HUES6 (cell line): Measurements from ENCODE around the gene RPRD2.

Experiments used
- H3K27ac ChIP-seq: 2 replicates; pipeline ENCODE4 v1.7.0; 2013; ENCODE audit warnings: low read depth, mild to moderate bottlenecking, low read length, inconsistent platforms
- H3K27me3 ChIP-seq: 2 replicates; pipeline ENCODE4 v1.6.1; 2013; ENCODE audit warnings: low read length; ENCODE audit not compliant: control insufficient read depth, insufficient read depth
- H3K36me3 ChIP-seq: 2 replicates; pipeline ENCODE4 v1.6.1; 2013; ENCODE audit warnings: low read length; ENCODE audit not compliant: control insufficient read depth, insufficient read depth
- H3K4me1 ChIP-seq: 2 replicates; pipeline ENCODE4 v1.6.1; 2013; ENCODE audit warnings: low read length; ENCODE audit not compliant: control insufficient read depth, insufficient read depth
- H3K4me3 ChIP-seq: 2 replicates; pipeline ENCODE4 v1.5.1; 2013; ENCODE audit warnings: low read depth, low read length
- H3K9ac ChIP-seq: one replicate; pipeline ENCODE4 v1.6.1; 2013; ENCODE audit warnings: mild to moderate bottlenecking, low read length
- H3K9me3 ChIP-seq: 2 replicates; pipeline ENCODE4 v1.6.1; 2013; ENCODE audit warnings: low read depth, low read length; ENCODE audit not compliant: control insufficient read depth, insufficient read depth

RPRD2 gene

DNA sequence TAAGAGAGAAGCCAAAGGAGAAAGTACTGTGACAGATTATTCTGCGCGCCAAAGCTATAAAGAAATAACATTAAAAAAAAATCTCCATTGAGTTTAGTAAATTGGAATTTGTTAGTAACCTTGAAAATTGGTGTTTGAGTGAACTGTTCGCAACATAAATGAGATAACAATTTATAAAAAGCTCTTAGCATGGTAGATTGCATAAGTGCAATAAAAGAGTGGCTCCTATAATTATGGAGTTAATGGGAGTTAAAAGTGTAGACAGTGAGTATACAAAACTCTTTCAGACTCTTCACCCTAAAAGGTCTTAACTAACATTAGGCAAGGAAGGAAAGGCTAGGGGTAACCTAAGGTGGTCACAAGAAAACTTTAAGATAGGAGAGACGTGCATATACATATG, 50.6 kb downstream of the RPRD2 start:
- no peaks in the 10 kb centered on the region for H3K9me3 ChIP-seq
- H3K9ac ChIP-seq, result no peak overlapping the region
- no peak overlapping the region for H3K27ac ChIP-seq
- H3K36me3 ChIP-seq, result peaks cover 13% of the 10 kb centered on the region; the same call in 1 of the 2 replicates
- no peaks in the 10 kb centered on the region for H3K4me1 ChIP-seq
- no peak overlapping the region for H3K4me3 ChIP-seq
- no peaks in the 10 kb centered on the region for H3K27me3 ChIP-seq

GRCh38 chr1:150415800-150416199, 51.9 kb downstream of the RPRD2 start:
- no peak overlapping the region for H3K27ac ChIP-seq
- H3K36me3 ChIP-seq, result peaks cover 19% of the 10 kb centered on the region
- H3K27me3 ChIP-seq, result no peaks in the 10 kb centered on the region
- no peak overlapping the region for H3K4me3 ChIP-seq
- H3K9me3 ChIP-seq, result no peaks in the 10 kb centered on the region
- no peak overlapping the region for H3K9ac ChIP-seq
- no peaks in the 10 kb centered on the region for H3K4me1 ChIP-seq

DNA sequence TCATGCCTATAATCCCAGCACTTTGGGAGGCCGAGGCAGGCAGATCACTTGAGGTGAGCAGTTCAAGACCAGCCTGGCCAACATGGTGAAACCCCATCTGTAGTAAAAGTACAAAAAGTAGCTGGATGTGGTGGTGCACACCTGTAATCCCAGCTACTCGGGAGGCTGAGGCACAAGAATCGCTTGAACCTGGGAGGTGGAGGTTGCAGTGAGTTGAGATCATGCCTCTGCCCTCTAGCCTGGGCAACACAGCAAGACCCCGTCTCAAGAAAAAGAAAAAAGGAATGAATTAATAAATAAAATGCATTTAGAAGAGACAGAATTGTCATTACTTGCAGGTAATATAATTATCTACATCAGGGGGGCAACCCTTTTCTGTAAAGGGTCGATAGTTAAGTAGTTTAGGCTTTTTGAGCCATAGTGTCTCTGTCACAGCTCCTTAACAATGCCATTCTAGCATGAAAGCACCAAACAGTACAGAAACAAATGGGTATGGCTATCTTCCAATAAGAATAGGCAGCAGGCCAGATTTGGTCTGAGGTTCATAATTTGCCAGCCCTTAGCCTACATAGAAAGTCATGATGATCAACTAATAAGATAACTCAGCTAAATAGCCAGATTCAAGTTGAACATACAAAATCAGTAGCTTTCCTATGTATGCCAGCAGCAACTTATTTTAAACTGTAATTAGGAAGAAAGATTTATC, 56.8 kb downstream of the RPRD2 start:
- H3K4me1 ChIP-seq, result no peaks in the 10 kb centered on the region
- H3K36me3 ChIP-seq, result peaks cover 21% of the 10 kb centered on the region
- no peak overlapping the region for H3K27ac ChIP-seq
- H3K4me3 ChIP-seq, result no peak overlapping the region
- H3K9ac ChIP-seq, result no peak overlapping the region
- H3K9me3 ChIP-seq, result no peaks in the 10 kb centered on the region
- no peaks in the 10 kb centered on the region for H3K27me3 ChIP-seq

DNA sequence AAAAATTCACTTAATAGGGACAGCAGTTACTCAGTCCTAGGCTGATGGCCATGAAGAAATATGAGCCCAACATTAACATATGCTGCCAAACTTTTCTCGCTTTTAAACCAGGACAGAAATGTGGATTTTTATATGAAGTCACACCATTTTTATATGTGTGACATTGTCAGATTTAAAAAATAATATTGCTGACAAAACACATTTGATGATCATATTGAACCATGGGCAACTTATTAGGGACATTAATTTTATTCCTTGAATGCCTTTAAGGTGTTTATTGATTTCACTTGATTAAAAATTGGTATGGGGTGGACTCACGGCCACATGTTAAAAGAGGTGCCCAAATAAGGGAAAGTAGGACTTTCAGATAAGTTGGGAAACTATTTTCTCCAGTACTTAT, 58.6 kb downstream of the RPRD2 start:
- Histone ChIP-seq H3K27me3 (no peaks in the 10 kb centered on the region), H3K4me3 (no peak overlapping the region), H3K9ac (no peak overlapping the region), H3K4me1 (no peaks in the 10 kb centered on the region), H3K9me3 (no peaks in the 10 kb centered on the region), H3K36me3 (peaks cover 23% of the 10 kb centered on the region), H3K27ac (no peak overlapping the region)

GRCh38 chr1:150429805-150430204, 65.9 kb downstream of the RPRD2 start:
- Histone ChIP-seq H3K9me3 (no peaks in the 10 kb centered on the region), H3K27ac (no peak overlapping the region), H3K4me1 (0 out of 2 replicates have a peak, but pooled peaks cover 6% of the 10 kb centered on the region), H3K27me3 (no peaks in the 10 kb centered on the region), H3K9ac (no peak overlapping the region), H3K36me3 (peaks cover 5% of the 10 kb centered on the region), H3K4me3 (no peak overlapping the region)

GRCh38 chr1:150441121-150441520, 77.2 kb downstream of the RPRD2 start:
- Histone ChIP-seq H3K27ac (no peak overlapping the region), H3K27me3 (no peaks in the 10 kb centered on the region), H3K9me3 (no peaks in the 10 kb centered on the region), H3K9ac (no peak overlapping the region), H3K4me3 (no peak overlapping the region), H3K4me1 (no peaks in the 10 kb centered on the region), H3K36me3 (peaks cover 44% of the 10 kb centered on the region)

DNA sequence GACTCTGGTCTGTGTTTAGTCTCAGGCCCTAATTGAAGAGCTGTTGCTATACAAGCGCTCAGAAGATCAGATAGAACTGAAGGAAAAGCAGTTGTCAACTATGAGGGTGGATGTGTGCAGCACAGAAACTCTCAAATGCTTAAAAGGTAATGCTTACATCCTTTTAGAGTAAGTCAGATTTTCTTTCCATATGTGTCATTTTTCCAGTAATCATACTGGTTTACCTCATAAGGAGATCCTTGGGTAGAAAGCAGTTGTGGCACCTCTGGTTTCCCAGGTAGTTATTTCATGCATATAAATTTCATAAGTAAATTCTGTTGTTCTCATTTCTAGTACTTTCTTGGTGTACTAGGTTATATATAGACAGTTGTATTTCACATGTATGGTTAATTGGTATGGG, 80.3 kb downstream of the RPRD2 start:
- H3K27ac ChIP-seq, result no peak overlapping the region
- H3K4me1 ChIP-seq, result no peaks in the 10 kb centered on the region
- H3K9ac ChIP-seq, result no peak overlapping the region
- no peak overlapping the region for H3K4me3 ChIP-seq
- no peaks in the 10 kb centered on the region for H3K27me3 ChIP-seq
- no peaks in the 10 kb centered on the region for H3K9me3 ChIP-seq
- peaks cover 66% of the 10 kb centered on the region for H3K36me3 ChIP-seq

DNA sequence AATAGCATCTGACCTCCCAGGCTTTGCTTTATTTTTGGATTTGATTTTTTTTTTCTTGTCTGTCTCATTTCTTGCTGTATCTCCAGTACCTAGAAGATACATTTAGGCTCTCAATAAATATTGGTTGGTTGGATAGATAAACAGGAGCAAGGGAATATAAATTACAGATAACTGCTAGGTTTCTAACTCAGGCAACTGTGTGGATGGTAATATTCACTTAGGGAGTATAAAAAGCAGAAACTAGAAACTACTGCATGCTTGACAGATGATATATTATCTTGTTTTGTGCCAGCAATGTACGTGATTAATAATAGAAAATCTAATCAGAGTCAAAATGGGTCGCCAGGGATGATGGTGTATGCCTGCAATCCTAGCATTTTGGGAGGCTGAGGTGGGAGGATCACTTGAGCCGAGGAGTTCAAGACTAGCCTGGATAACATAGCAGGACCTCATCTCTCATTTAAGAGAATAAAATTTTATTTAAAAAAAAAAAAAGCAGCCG, 92.2 kb downstream of the RPRD2 start:
- H3K4me1 ChIP-seq, result no peaks in the 10 kb centered on the region
- H3K4me3 ChIP-seq, result no peak overlapping the region
- no peaks in the 10 kb centered on the region for H3K9me3 ChIP-seq
- H3K9ac ChIP-seq, result no peak overlapping the region
- H3K27ac ChIP-seq, result no peak overlapping the region
- H3K27me3 ChIP-seq, result no peaks in the 10 kb centered on the region
- peaks cover 47% of the 10 kb centered on the region for H3K36me3 ChIP-seq

DNA sequence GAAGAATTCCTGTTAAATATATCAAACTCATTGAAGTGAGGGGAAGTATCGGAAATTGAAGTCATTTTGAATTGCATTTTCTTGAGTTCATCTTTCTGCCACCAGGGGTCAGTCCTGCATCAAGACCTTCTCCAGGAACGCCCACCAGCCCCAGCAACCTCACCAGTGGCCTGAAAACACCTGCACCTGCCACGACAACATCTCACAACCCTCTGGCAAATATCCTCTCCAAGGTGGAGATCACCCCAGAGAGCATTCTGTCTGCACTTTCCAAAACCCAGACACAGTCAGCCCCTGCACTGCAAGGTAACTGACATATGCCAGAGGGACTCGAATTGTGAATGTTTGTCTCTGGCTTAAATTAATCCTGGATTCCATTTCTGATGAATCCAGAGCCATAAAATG, 100.5 kb downstream of the RPRD2 start:
- no peak overlapping the region for H3K9ac ChIP-seq
- H3K27me3 ChIP-seq, result no peaks in the 10 kb centered on the region
- H3K4me3 ChIP-seq, result no peak overlapping the region
- peaks cover 47% of the 10 kb centered on the region for H3K36me3 ChIP-seq
- H3K27ac ChIP-seq, result no peak overlapping the region
- H3K9me3 ChIP-seq, result no peaks in the 10 kb centered on the region
- H3K4me1 ChIP-seq, result no peaks in the 10 kb centered on the region

DNA sequence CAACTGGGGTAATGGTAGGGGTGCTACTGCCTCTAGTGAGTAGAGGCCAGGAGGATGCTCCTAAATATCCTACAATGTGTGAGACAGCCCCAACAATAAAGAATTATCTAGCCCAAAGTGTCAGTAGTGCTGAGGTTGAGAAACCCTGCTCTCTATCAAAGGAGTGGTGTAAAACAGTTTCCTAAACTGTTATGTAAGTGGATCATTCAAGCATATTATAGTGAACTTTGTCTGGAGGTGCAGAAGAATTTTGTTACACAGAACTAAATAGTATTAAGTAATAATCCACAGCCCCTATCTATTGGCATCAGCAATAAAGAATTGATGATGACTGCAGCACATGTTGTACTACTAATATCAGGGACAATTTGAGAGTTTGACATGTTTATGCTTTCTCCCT, 103.0 kb downstream of the RPRD2 start:
- Histone ChIP-seq H3K27me3 (no peaks in the 10 kb centered on the region), H3K36me3 (peaks cover 58% of the 10 kb centered on the region), H3K9me3 (no peaks in the 10 kb centered on the region), H3K27ac (no peak overlapping the region), H3K4me1 (no peaks in the 10 kb centered on the region; the same call in 1 of the 2 replicates), H3K9ac (no peak overlapping the region), H3K4me3 (no peak overlapping the region)

GRCh38 chr1:150469291-150469690, 105.3 kb downstream of the RPRD2 start:
- Histone ChIP-seq H3K4me1 (peaks cover 9% of the 10 kb centered on the region; the same call in 1 of the 2 replicates), H3K27me3 (no peaks in the 10 kb centered on the region), H3K9ac (no peak overlapping the region), H3K27ac (no peak overlapping the region), H3K4me3 (no peak overlapping the region), H3K9me3 (no peaks in the 10 kb centered on the region), H3K36me3 (peaks cover 65% of the 10 kb centered on the region)
